NK-92 treated with Interleukin-12 subunit alpha and Interleukin-12 subunit beta, amount 100 ng/mL, for 24 hours (cell line): Measurements from ENCODE around the gene SLC9A1.
"Not testable (repeated sequence)": the region's sequence is repeated elsewhere in the genome, so short reads cannot be mapped to it uniquely, and the experiment has no call there.

ENCODE experiments used
- DNase-seq: peaks from one replicate; lab custom pipeline; 2025; lab: John Stamatoyannopoulos, UW

Gene SLC9A1

GRCh38 chr1:27154991-27155781 lies at the start of gene SLC9A1:
SLC9A1 (minus strand) TSS chr1:27155125; CDS start chr1:27154334, 791 bp downstream.
- peak; percentile 85 for DNase-seq

- DNase-seq, result no peak
Measured at GRCh38 chr1:27203946-27204345, 49.0 kb upstream of the SLC9A1 start.

GRCh38 chr1:27201295-27201694 lies 46.4 kb upstream of the SLC9A1 start:
- DNase-seq, result no peak

- no peak for DNase-seq
Measured at GRCh38 chr1:27193194-27193593, 38.3 kb upstream of the SLC9A1 start.

- no peak for DNase-seq
Measured at GRCh38 chr1:27192039-27192529, 37.2 kb upstream of the SLC9A1 start.

GRCh38 chr1:27184665-27185064 lies 29.7 kb upstream of the SLC9A1 start:
- DNase-seq, result not testable (repeated sequence)

GRCh38 chr1:27179979-27180378 lies 25.1 kb upstream of the SLC9A1 start:
- no peak for DNase-seq

- DNase-seq, result no peak
Measured at GRCh38 chr1:27179379-27179778, 24.5 kb upstream of the SLC9A1 start.

- no peak for DNase-seq
Measured at GRCh38 chr1:27176954-27177353, 22.0 kb upstream of the SLC9A1 start.

GRCh38 chr1:27176323-27176722 lies 21.4 kb upstream of the SLC9A1 start:
- DNase-seq, result no peak

- not testable (repeated sequence) for DNase-seq
Measured at GRCh38 chr1:27172992-27173391, 18.1 kb upstream of the SLC9A1 start.

- DNase-seq, result no peak
Measured at GRCh38 chr1:27166929-27167328, 12.0 kb upstream of the SLC9A1 start.

- no peak for DNase-seq
Measured at GRCh38 chr1:27166351-27166802, 11.5 kb upstream of the SLC9A1 start.

- DNase-seq, result no peak
Measured at GRCh38 chr1:27163093-27163492, 8.2 kb upstream of the SLC9A1 start.

- no peak for DNase-seq
Measured at GRCh38 chr1:27162090-27162489, 7.2 kb upstream of the SLC9A1 start.

GRCh38 chr1:27161594-27161993 lies 6.7 kb upstream of the SLC9A1 start:
- DNase-seq, result no peak

- DNase-seq, result no peak
Measured at GRCh38 chr1:27157194-27157593, 2.3 kb upstream of the SLC9A1 start.

GRCh38 chr1:27154469-27154990 lies 395 bp downstream of the SLC9A1 start:
- DNase-seq, result no peak

- no peak for DNase-seq
Measured at GRCh38 chr1:27153927-27154358, 982 bp downstream of the SLC9A1 start.

- DNase-seq, result no peak
Measured at GRCh38 chr1:27153549-27153886, 1.4 kb downstream of the SLC9A1 start.

GRCh38 chr1:27152829-27153548 lies 1.9 kb downstream of the SLC9A1 start:
- DNase-seq, result no peak

GRCh38 chr1:27152004-27152828 lies 2.7 kb downstream of the SLC9A1 start:
- no peak for DNase-seq
